ENCODE measurements around the gene CISTR. TPM values are rescaled to one million over a fixed set of nuclear protein-coding genes. Genes with fewer than 3 reads are reported as not detected.
"Not testable (repeated sequence)": the region's sequence is repeated elsewhere in the genome, so short reads cannot be mapped to it uniquely, and the experiment has no call there.

CISTR gene
- total RNA-seq, 1 donor from 2014 or later, result not detected

DNA sequence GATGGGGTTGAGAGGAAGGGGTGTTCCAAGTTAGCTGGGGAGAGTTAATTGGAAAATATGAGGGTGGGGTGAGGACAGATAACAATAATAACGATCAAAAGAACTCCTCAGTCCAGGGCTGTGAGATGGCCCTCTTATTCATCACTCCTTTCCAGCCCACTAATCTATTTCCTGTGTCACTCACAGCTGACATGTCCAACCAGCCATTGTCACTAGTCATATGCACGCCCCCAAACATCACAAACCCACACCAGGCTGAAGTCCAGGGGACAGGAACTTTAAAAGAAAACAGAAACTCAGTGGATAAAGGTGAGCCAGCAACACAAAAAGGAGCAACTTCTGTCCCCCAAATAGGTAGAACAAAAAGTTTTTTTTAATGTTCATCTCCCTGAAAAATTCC is 25.4 kb downstream of the CISTR start:
- no peak for DNase-seq (ENCODE audit: low read depth)
- peak overlapping the region; percentile 90 for H3K4me3 ChIP-seq (ENCODE audit: low read depth, low read length)
- no peak for TF ChIP-seq CTCF (conservative IDR thresholded peaks at IDR 0.05; ENCODE audit: low read depth, low read length)

GRCh38 chr12:53725824-53726223 is 26.0 kb downstream of the CISTR start:
- no peak for TF ChIP-seq CTCF (conservative IDR thresholded peaks at IDR 0.05; ENCODE audit: low read depth, low read length)
- no peak for DNase-seq (ENCODE audit: low read depth)
- peak overlapping the region; percentile 90 for H3K4me3 ChIP-seq (ENCODE audit: low read depth, low read length)

- H3K4me3 ChIP-seq (ENCODE audit: low read depth, low read length), result no peak overlapping the region
- DNase-seq (ENCODE audit: low read depth), result no peak
- TF ChIP-seq CTCF (conservative IDR thresholded peaks at IDR 0.05; ENCODE audit: low read depth, low read length), result no peak
Measured at GRCh38 chr12:53722450-53723041, 29.2 kb downstream of the CISTR start.

DNA sequence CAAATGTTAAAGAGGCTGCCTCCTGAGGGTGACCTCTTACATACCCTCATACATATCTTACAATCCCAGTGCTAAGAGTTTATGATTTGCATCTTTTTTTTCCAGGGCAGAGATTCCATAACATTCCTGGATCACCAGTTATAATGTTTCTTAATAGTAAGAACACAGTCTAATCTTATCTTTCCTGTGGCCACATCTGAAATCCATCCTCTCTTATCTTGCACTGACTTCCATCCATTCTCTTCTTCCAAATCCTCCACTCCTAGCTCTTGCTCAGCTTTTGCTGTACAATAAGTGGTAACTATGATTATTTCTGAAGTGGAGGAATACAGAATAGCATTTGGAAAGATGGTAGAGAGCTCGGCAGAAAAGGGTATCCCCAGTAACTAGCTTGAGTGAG is 30.8 kb downstream of the CISTR start:
- H3K4me3 ChIP-seq (ENCODE audit: low read depth, low read length), result no peak overlapping the region
- no peak for DNase-seq (ENCODE audit: low read depth)
- TF ChIP-seq CTCF (conservative IDR thresholded peaks at IDR 0.05; ENCODE audit: low read depth, low read length), result no peak

DNA sequence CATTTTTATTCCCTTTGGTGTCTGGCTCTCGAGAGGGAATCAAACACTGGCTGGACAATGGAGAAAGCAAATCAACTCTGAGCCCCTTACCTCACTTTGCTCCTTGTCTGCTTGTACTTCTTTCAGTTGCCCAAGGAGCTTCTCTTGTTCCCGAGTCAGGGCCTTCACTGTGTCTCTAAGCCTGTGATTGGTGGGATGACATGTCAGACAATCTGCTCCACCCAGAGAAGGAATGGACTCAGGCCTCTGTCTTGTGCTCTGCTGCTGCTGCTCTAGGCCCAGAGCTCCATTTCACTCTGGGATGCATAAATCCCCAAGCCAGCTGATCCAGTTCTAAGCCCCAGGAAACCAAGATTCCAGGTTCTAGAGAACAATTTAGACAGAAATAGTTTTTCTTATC is 32.1 kb downstream of the CISTR start:
- no peak overlapping the region for H3K4me3 ChIP-seq (ENCODE audit: low read depth, low read length)
- TF ChIP-seq CTCF (conservative IDR thresholded peaks at IDR 0.05; ENCODE audit: low read depth, low read length), result no peak
- DNase-seq (ENCODE audit: low read depth), result no peak

GRCh38 chr12:53718567-53718966 is 33.2 kb downstream of the CISTR start:
- not testable (repeated sequence) for H3K4me3 ChIP-seq (ENCODE audit: low read depth, low read length); DNase-seq (ENCODE audit: low read depth)

DNA sequence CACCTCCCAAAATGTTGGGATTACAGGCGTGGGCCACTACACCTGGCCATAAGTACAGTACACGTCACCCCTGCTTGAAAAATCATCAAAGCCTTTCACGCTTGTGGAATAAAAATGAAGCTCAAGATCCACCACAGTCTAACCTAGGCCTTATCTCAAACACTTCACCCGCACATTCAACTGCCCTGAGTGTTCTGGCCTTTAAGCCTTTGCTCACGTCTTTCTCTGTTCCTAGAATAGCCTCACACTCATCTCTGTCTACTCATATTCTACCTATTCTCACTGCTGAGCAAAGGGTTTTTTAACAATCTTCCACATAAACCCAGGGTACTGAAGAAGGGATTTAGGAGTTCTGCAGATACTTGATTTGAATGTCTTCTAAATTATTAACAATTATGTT is 34.5 kb downstream of the CISTR start:
- H3K4me3 ChIP-seq (ENCODE audit: low read depth, low read length), result no peak overlapping the region
- no peak for DNase-seq (ENCODE audit: low read depth)
- no peak for TF ChIP-seq CTCF (conservative IDR thresholded peaks at IDR 0.05; ENCODE audit: low read depth, low read length)
